Rectal smooth muscle tissue (tissue), 1 donor: ENCODE data around the gene PVALB.
A peak's percentile ranks its signal among the peaks of the same experiment; 100 is the strongest.

Experiments used
- H3K27ac ChIP-seq: one replicate; pipeline ENCODE4 v1.7.0; 2013; ENCODE audit warnings: low read depth, low read length, inconsistent platforms
- H3K27me3 ChIP-seq: one replicate; pipeline ENCODE4 v1.7.0; 2013; ENCODE audit warnings: low read length; ENCODE audit not compliant: control insufficient read depth, insufficient read depth
- H3K36me3 ChIP-seq: one replicate; pipeline ENCODE4 v1.7.0; 2013; ENCODE audit warnings: low read length; ENCODE audit not compliant: control insufficient read depth, insufficient read depth
- H3K4me1 ChIP-seq: one replicate; pipeline ENCODE4 v1.7.0; 2013; ENCODE audit warnings: low read length; ENCODE audit not compliant: control insufficient read depth, insufficient read depth
- H3K4me3 ChIP-seq: one replicate; pipeline ENCODE4 v1.7.0; 2013; ENCODE audit warnings: low read length
- H3K9ac ChIP-seq: one replicate; pipeline ENCODE4 v1.7.0; 2013; ENCODE audit warnings: low read length

Gene PVALB

DNA sequence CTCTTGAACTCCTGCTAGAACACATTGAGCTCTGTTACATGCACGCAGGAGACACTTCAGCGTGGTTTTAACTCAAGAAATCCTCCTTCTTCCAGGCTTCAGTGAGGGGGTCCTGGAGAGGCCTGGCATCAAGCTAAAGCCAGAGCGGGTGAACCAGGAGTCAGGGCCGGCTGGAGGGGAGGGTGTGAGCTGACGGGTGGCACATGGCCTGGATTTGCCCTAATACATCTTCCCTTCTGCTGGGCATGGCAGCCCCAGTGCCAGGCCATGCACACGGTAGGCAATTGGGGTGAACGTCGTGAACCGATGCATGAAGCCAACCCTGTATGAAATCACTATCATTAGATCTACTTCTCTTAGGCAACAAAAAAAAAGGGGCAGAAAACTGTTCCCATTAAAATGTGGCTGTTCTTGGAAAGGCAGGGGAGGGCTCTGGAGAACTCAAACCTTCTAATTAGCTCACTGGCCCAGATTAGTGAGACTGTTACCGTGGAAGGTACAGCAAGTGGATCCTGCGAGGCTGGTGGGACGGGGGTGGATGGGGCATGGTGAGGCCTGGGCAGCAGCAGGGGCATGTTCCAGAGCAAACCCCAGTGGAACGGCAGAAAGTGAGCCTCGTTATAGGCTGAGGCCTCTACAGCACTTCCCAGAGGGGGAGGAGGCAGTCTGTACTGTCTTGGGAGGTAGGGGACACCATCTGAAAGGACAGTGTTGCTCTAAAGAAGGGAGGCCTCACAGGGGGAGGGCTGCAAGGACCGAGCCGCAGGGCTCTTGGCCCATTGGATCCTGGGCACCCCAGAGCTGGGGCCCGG is 51.5 kb downstream of the PVALB start:
- H3K27me3 ChIP-seq = no peaks in the 10 kb centered on the region

GRCh38 chr22:36764641-36765040 is 52.2 kb downstream of the PVALB start:
- H3K4me3 ChIP-seq = no peak overlapping the region
- no peak overlapping the region for H3K9ac ChIP-seq
- H3K27me3 ChIP-seq = no peaks in the 10 kb centered on the region
- no peak overlapping the region for H3K27ac ChIP-seq
- peaks cover 6% of the 10 kb centered on the region for H3K36me3 ChIP-seq
- H3K4me1 ChIP-seq = peaks cover 11% of the 10 kb centered on the region

More for the DNA sequence above, 51.5 kb downstream of the PVALB start:
- Histone ChIP-seq H3K27ac (no peak overlapping the region), H3K9ac (no peak overlapping the region), H3K4me3 (no peak overlapping the region), H3K4me1 (peaks cover 11% of the 10 kb centered on the region), H3K36me3 (peaks cover 6% of the 10 kb centered on the region)

DNA sequence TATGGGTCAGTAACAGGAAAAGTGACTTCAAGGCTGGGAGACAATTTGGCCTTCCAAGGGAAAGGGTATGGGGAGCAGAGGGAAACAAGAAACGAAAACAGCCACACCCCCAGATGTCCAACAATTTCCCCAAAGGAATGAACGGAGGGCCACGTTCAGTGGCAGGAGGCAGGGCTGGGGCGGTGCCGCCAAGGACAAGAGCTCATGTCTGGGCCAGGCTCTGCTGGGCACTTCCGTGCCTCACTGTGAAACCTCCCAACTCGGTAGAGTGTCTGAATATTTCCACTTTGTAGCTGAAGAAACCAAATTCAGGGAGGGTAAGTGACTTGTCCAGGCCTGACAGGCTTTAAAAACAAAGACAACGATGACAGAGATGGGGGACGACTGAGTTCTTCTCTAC is 52.8 kb downstream of the PVALB start:
- no peak overlapping the region for H3K4me3 ChIP-seq
- no peak overlapping the region for H3K27ac ChIP-seq
- H3K36me3 ChIP-seq = peaks cover 6% of the 10 kb centered on the region
- H3K27me3 ChIP-seq = no peaks in the 10 kb centered on the region
- H3K4me1 ChIP-seq = peaks cover 11% of the 10 kb centered on the region
- H3K9ac ChIP-seq = no peak overlapping the region

- H3K4me3 ChIP-seq = no peak overlapping the region
- no peak overlapping the region for H3K27ac ChIP-seq
- H3K9ac ChIP-seq = no peak overlapping the region
- H3K36me3 ChIP-seq = peaks cover 6% of the 10 kb centered on the region
- H3K4me1 ChIP-seq = peaks cover 11% of the 10 kb centered on the region
- H3K27me3 ChIP-seq = no peaks in the 10 kb centered on the region
Observed at GRCh38 chr22:36763576-36763975, 53.3 kb downstream of the PVALB start.

DNA sequence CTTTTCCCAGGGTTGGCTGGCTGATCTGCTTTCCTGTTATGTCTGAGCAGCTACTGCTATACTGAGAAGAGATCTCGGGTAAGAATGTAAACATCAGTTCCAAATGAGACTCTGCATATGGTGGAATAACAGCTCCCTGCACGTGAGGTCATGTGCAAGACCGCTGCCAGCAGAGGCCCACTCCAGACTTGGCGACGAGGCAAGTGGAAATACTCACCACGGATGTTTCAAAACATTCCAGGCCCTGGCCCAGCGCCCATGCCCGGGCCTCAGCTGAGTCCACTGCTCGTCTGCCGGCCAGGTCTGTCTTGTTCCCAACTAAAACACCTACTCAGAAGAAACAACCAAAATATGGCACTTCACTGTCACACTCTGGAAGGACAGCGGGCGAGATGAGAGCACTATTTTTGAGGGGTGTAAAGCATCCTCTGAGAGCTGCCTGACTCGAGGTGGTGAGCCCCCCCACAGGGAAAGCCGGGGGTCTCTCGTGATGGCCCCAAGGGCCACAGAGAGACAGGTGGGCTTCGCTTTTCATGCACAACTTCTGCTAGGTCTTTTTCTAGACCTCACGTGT is 54.1 kb downstream of the PVALB start:
- Histone ChIP-seq H3K36me3 (peaks cover 6% of the 10 kb centered on the region), H3K27me3 (no peaks in the 10 kb centered on the region), H3K9ac (no peak overlapping the region), H3K4me3 (no peak overlapping the region), H3K4me1 (peaks cover 11% of the 10 kb centered on the region), H3K27ac (peak overlapping the region; percentile 38)

DNA sequence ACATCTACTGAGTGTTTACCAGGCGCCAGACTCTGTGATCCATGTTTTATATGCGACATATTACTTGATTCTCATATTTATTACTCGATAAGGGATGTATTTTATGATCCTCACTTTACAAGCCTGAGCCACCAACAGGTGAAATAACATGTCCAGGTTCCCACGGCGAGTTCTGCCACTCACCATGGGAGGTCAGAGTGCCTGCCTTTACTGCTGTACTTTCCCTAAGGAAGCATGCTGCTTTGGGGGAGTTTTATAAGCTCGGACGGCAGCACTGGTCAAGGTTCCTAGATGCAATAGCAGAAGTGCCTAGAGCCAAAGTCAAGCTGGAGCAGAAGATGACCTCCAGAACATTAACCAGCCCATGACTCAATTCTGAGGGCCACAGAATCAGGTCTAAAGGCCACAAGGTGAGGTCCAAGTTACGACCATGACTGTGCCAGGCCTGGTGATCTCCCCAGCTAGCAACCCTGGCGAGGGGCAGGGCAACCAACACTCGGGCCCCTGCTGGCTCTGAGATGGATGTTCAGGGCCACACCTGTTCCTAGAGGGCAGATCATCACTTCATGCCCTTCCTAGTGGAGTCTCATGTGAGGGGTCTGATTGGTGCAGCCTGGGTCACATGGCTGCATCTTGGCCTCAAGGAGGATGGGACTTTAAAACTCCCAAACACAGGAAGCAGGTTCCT is 55.1 kb downstream of the PVALB start:
- H3K4me3 ChIP-seq = no peak overlapping the region
- no peaks in the 10 kb centered on the region for H3K36me3 ChIP-seq
- H3K27ac ChIP-seq = no peak overlapping the region
- peaks cover 11% of the 10 kb centered on the region for H3K4me1 ChIP-seq
- no peak overlapping the region for H3K9ac ChIP-seq
- H3K27me3 ChIP-seq = no peaks in the 10 kb centered on the region

- Histone ChIP-seq H3K27ac (no peak overlapping the region), H3K9ac (no peak overlapping the region), H3K4me1 (peaks cover 11% of the 10 kb centered on the region), H3K27me3 (no peaks in the 10 kb centered on the region), H3K36me3 (no peaks in the 10 kb centered on the region), H3K4me3 (no peak overlapping the region)
Observed at GRCh38 chr22:36760786-36761185, 56.0 kb downstream of the PVALB start.

DNA sequence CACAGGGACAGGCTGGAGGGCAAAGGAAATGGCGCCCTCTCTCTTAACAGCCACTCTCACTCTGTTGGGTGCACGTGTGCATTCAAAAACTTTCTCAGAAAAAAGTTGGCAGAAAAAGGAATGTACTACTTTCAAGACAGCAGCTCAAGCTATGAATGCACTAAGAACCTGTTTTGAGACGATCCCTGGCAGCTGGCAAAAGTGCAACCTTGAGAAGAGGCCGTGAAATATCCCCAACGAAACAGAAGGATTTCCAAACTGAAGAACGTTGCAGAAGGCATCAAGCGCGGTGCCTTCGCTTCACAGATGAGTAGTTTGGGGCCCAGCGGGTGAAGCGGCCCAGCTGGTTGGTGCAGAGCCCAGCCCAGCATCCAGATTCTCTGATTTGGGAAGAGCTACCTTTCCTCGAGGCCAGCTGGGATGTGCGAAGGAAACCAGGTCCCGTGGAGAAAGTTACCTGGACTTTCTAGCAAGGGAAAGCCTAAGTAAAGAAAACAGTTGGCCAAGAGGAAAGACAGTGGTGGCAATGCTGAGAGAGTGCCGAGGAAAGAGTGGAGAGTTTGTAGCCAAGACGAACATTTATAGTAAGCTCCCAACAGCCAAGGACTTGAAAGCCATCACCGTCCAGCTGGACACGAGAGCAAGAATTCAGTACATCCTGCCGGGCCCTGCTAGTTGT is 57.2 kb downstream of the PVALB start:
- H3K4me3 ChIP-seq = no peak overlapping the region
- no peak overlapping the region for H3K9ac ChIP-seq
- no peak overlapping the region for H3K27ac ChIP-seq
- H3K36me3 ChIP-seq = no peaks in the 10 kb centered on the region
- peaks cover 11% of the 10 kb centered on the region for H3K4me1 ChIP-seq
- H3K27me3 ChIP-seq = no peaks in the 10 kb centered on the region

DNA sequence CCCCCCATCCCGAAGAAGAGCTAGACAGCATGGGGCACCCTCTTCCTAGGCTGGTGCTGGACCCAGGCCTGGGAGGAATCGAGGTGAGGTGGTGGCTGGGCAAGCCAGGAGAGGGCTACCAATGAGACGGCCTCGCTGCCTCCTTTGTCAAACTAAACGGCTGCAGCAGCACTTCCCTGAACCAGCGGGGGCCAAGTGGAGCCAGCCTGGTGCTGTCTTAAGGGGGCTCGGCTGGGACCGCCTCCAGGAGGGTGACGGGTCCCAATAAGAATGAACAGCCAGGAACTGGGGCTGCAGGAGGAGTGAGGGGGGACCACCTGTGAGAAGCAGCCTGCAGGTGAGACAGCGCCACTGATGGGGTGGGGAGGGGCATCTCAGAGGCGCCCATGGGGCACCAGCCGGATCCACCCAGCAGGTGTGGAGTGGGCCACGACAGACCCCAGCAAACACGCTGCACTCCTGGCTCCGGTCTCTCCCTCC is 58.0 kb downstream of the PVALB start:
- no peaks in the 10 kb centered on the region for H3K27me3 ChIP-seq
- peaks cover 11% of the 10 kb centered on the region for H3K4me1 ChIP-seq
- H3K9ac ChIP-seq = no peak overlapping the region
- no peak overlapping the region for H3K4me3 ChIP-seq
- H3K27ac ChIP-seq = no peak overlapping the region
- no peaks in the 10 kb centered on the region for H3K36me3 ChIP-seq

DNA sequence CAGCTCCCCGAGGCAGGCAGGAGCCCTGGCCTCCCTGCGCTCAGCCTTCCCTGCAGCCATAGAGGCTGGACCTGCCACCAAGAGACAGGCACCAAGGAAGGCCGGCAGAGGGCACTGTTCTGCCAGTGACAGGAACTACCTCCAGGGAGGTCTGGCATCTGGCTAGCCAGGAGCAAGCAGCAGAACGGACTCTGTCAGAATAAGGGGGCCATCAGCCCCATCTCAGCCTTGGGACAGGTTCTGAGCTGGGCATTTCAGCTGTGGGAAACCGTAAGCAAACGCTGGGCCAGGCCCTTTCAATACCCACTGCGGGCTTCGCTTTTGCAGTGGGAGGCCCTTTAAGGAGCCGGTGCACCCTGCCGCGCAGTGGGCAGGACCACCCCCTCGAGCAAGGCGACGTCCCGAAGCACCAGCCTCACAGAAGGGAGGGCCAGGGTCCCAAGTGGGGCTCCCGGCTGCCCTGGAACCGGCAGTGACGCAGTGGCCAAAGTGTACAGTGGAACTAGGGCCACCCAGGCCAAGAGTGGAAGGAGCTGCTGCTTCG is 59.1 kb downstream of the PVALB start:
- peaks cover 7% of the 10 kb centered on the region for H3K4me1 ChIP-seq
- H3K9ac ChIP-seq = no peak overlapping the region
- H3K36me3 ChIP-seq = no peaks in the 10 kb centered on the region
- H3K27ac ChIP-seq = no peak overlapping the region
- no peaks in the 10 kb centered on the region for H3K27me3 ChIP-seq
- no peak overlapping the region for H3K4me3 ChIP-seq

- no peak overlapping the region for H3K9ac ChIP-seq
- no peaks in the 10 kb centered on the region for H3K27me3 ChIP-seq
- H3K4me3 ChIP-seq = no peak overlapping the region
- no peaks in the 10 kb centered on the region for H3K36me3 ChIP-seq
- peaks cover 3% of the 10 kb centered on the region for H3K4me1 ChIP-seq
- H3K27ac ChIP-seq = no peak overlapping the region
Observed at GRCh38 chr22:36756746-36757655, 59.8 kb downstream of the PVALB start.
